ENCODE data around the gene MFAP2.
A peak's percentile ranks its signal among the peaks of the same experiment; 100 is the strongest.
"Not testable (repeated sequence)": the region's sequence is repeated elsewhere in the genome, so short reads cannot be mapped to it uniquely, and the experiment has no call there.

The MFAP2 gene

DNA sequence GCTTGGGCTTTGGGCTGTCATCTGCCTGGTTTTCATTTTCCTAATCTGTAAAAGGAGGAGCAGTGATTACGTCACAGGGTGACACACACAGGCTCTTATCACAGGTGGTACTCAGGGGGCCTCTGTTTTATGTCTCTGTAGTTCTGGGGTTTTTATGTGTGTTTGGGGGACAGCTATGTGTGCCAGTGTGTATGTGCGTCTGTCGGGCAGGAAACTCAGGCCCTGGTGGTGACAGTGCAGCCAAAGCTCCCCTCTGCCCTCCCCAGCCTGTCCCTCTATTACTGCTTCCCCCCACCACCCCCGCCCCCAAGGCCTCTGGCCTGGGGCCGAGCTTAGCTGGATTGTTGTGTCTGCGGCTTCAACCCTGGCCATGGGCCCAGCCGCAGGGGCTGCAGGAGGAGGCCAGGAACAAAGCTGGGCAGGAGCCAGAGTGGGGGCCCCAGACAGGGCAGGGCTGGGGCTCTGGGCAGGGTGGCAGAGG is 13.3 kb downstream of the MFAP2 start:
- Mint-ChIP-seq H3K4me1 (ENCODE audit: low read depth) (no peaks in the 10 kb centered on the region), H3K27ac (no peak overlapping the region), H3K36me3 (peaks cover 3% of the 10 kb centered on the region)

DNA sequence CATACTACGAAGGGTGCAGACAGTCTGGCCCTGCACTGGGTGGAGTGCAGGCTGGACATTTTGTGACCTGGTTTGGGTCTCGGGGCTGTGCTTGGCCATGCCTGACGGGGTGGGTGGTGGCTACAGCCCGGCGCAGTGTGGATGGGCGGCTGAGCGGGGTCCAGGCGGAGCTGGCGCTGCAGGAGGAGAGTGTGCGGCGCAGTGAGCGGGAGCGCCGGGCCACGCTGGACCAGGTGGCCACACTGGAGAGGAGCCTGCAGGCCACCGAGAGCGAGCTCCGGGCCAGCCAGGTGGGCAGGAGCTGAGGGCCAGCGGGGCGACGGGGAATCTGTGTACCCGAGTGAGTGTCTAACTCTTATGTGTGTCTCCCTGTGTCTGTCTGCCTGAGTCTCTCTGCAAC is 14.1 kb downstream of the MFAP2 start:
- no peak overlapping the region for H3K4me3 Mint-ChIP-seq
- peaks cover 3% of the 10 kb centered on the region for H3K4me1 Mint-ChIP-seq (ENCODE audit: low read depth)
- H3K27me3 Mint-ChIP-seq, result no peaks in the 10 kb centered on the region
- no peak overlapping the region for H3K27ac Mint-ChIP-seq
- H3K36me3 Mint-ChIP-seq, result peaks cover 3% of the 10 kb centered on the region
- H3K9me3 Mint-ChIP-seq (ENCODE audit: low read depth), result no peaks in the 10 kb centered on the region

More for the DNA sequence above, 13.3 kb downstream of the MFAP2 start:
- no peaks in the 10 kb centered on the region for H3K27me3 Mint-ChIP-seq
- no peak overlapping the region for H3K4me3 Mint-ChIP-seq
- no peaks in the 10 kb centered on the region for H3K9me3 Mint-ChIP-seq (ENCODE audit: low read depth)

- H3K27me3 Mint-ChIP-seq, result no peaks in the 10 kb centered on the region
- peaks cover 3% of the 10 kb centered on the region for H3K36me3 Mint-ChIP-seq
- peaks cover 3% of the 10 kb centered on the region for H3K4me1 Mint-ChIP-seq (ENCODE audit: low read depth)
- H3K9me3 Mint-ChIP-seq (ENCODE audit: low read depth), result no peaks in the 10 kb centered on the region
- H3K4me3 Mint-ChIP-seq, result no peak overlapping the region
- no peak overlapping the region for H3K27ac Mint-ChIP-seq
These were observed 14.8 kb downstream of the MFAP2 start for GRCh38 chr1:16965486-16966067.

- H3K27ac Mint-ChIP-seq; H3K27me3 Mint-ChIP-seq; H3K9me3 Mint-ChIP-seq (ENCODE audit: low read depth); H3K4me1 Mint-ChIP-seq (ENCODE audit: low read depth); H3K36me3 Mint-ChIP-seq; H3K4me3 Mint-ChIP-seq: not testable (repeated sequence)
These were observed 16.3 kb downstream of the MFAP2 start for GRCh38 chr1:16964169-16964568.

DNA sequence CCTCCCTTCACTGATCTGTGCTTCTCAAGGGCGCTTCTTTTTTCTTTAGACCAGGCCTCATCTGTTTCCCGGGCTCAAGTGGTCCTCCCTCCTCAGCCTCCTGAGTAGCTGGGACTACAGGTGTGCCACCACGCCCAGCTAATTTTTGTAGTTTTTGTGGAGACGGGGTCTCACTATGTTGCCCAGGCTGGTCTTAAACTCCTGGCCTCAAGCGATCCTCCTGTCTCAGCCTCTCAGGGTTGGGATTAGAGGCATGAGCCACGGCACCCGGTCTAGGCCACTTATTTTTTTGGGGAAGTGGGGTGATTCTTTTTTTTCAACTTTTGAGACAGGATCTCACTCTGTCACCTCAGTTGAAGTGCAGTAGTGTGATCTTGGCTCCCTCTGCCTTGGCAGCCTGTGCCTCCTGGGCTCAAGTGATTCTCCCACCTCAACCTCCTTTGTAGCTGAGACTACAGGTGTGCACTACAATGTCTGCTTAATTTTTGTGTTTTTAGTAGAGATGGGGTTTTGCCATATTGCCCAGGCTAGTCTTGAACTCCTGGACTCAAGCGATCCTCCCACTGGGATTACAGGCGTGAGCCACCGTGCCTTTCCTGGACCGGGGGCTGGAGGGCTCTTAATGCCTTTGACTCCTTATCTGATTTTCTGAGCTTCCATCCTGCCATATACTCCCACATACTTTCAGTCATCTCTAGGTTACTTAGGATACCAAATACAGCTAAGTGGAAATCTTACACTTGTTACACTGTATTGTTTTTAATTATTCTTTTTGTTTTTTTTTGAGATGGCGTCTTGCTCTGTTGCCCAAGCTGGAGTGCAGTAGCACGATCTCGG is 18.9 kb downstream of the MFAP2 start:
- Mint-ChIP-seq H3K36me3 (peaks cover 3% of the 10 kb centered on the region), H3K4me3 (peak overlapping the region; percentile 62), H3K27me3 (no peaks in the 10 kb centered on the region), H3K4me1 (ENCODE audit: low read depth) (peaks cover 7% of the 10 kb centered on the region), H3K9me3 (ENCODE audit: low read depth) (no peaks in the 10 kb centered on the region), H3K27ac (no peak overlapping the region)

- H3K9me3 Mint-ChIP-seq (ENCODE audit: low read depth), result no peaks in the 10 kb centered on the region
- H3K27ac Mint-ChIP-seq, result peak overlapping the region; percentile 54
- no peaks in the 10 kb centered on the region for H3K27me3 Mint-ChIP-seq
- peaks cover 3% of the 10 kb centered on the region for H3K36me3 Mint-ChIP-seq
- H3K4me1 Mint-ChIP-seq (ENCODE audit: low read depth), result peaks cover 7% of the 10 kb centered on the region
- peak overlapping the region; percentile 71 for H3K4me3 Mint-ChIP-seq
These were observed 19.7 kb downstream of the MFAP2 start for GRCh38 chr1:16960560-16961296.

GRCh38 chr1:16958475-16958874 is 21.9 kb downstream of the MFAP2 start:
- peaks cover 7% of the 10 kb centered on the region for H3K4me1 Mint-ChIP-seq (ENCODE audit: low read depth)

DNA sequence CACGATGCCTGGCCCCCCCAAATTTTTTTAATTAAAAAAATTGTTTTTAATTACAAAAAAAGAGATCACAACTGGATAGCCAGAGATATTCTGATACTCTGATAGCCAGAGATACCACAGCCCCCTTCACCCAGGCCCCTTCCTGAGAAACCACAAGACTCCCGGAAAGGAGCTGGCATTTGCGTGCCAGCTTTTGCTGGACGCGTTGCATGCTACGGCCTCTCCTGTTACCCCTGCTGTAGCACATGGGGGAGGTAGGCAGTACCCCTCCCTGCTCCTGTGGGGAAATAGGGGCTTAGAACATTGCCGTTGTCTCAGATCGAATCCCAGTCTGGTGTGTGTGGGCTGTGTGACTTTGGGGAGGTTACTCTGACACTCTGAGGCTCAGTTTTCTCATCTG is 22.7 kb downstream of the MFAP2 start:
- H3K27me3 Mint-ChIP-seq, result no peaks in the 10 kb centered on the region
- H3K36me3 Mint-ChIP-seq, result no peaks in the 10 kb centered on the region
- H3K4me1 Mint-ChIP-seq (ENCODE audit: low read depth), result peaks cover 7% of the 10 kb centered on the region
- no peak overlapping the region for H3K4me3 Mint-ChIP-seq
- H3K9me3 Mint-ChIP-seq (ENCODE audit: low read depth), result no peaks in the 10 kb centered on the region
- no peak overlapping the region for H3K27ac Mint-ChIP-seq

More at GRCh38 chr1:16958475-16958874, 21.9 kb downstream of the MFAP2 start:
- Mint-ChIP-seq H3K36me3 (no peaks in the 10 kb centered on the region), H3K4me3 (no peak overlapping the region), H3K9me3 (ENCODE audit: low read depth) (no peaks in the 10 kb centered on the region), H3K27me3 (no peaks in the 10 kb centered on the region), H3K27ac (no peak overlapping the region)

DNA sequence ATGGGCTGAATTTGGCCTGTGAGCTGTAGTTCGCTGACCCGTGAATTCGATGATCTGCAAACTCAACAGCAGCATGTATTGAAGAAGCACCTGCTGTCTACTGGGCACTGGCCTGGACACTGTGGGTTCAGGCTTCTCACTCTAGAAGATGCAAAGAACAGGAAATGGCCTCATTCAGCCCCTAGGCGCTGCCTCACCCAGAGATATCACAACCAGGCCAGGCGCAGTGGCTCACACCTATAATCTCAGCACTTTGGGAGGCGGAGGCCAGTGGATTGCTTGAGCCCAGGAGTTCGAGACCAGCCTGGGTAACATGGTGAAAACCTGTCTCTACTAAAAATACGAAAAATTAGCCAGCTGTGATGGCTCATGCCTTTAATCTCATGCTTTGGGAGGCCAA is 23.6 kb downstream of the MFAP2 start:
- H3K36me3 Mint-ChIP-seq, result no peaks in the 10 kb centered on the region
- no peaks in the 10 kb centered on the region for H3K9me3 Mint-ChIP-seq (ENCODE audit: low read depth)
- H3K27ac Mint-ChIP-seq, result no peak overlapping the region
- H3K4me1 Mint-ChIP-seq (ENCODE audit: low read depth), result peaks cover 6% of the 10 kb centered on the region
- no peak overlapping the region for H3K4me3 Mint-ChIP-seq
- no peaks in the 10 kb centered on the region for H3K27me3 Mint-ChIP-seq

- Mint-ChIP-seq H3K9me3 (ENCODE audit: low read depth) (no peaks in the 10 kb centered on the region), H3K27me3 (no peaks in the 10 kb centered on the region), H3K4me1 (ENCODE audit: low read depth) (no peaks in the 10 kb centered on the region), H3K36me3 (no peaks in the 10 kb centered on the region), H3K4me3 (no peak overlapping the region), H3K27ac (no peak overlapping the region)
These were observed 25.2 kb downstream of the MFAP2 start for GRCh38 chr1:16955186-16955585.

DNA sequence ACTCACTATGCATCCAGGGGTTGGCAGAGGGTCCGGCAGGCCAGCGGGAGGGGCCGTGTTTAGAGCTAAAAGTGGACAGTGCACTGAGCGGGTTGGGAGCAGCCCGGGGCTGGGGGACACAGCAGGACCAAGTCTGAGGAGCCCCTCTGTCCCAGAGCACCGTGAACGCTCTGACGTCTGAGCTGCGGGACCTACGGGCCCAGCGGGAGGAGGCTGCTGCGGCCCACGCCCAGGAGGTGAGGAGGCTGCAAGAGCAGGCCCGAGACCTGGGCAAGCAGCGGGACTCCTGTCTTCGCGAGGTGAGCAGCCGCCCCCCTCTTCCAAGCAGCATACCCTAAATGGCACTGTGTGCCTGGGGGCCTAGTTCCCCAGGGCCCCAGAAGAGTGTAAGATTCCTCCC is 25.8 kb downstream of the MFAP2 start:
- Mint-ChIP-seq H3K27me3 (no peaks in the 10 kb centered on the region), H3K36me3 (no peaks in the 10 kb centered on the region), H3K4me3 (no peak overlapping the region), H3K27ac (no peak overlapping the region), H3K9me3 (ENCODE audit: low read depth) (no peaks in the 10 kb centered on the region), H3K4me1 (ENCODE audit: low read depth) (no peaks in the 10 kb centered on the region)

DNA sequence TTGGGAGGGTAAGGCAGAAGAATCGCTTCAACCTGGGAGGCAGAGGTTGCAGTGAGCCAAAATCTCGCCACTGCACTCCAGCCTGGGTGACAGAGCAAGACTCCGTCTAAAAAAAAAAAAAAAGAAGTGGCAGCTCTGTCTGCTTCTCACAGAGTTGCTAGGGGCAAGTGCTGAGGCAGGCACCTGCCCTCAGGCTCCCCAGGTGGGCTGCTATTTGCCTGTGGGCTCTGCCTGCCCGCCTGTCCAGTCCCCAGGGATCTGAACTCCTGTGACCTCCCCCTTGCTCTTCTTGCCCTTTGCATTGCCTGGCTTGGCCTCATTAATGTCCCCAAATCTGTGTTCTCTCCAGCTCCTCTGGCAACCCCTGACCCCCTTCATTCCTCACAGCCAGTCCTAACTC is 28.0 kb downstream of the MFAP2 start:
- not testable (repeated sequence) for H3K27me3 Mint-ChIP-seq; H3K4me1 Mint-ChIP-seq (ENCODE audit: low read depth); H3K9me3 Mint-ChIP-seq (ENCODE audit: low read depth); H3K27ac Mint-ChIP-seq; H3K36me3 Mint-ChIP-seq; H3K4me3 Mint-ChIP-seq

GRCh38 chr1:16949026-16949425 is 31.4 kb downstream of the MFAP2 start:
- H3K4me1 Mint-ChIP-seq (ENCODE audit: low read depth); H3K27ac Mint-ChIP-seq; H3K36me3 Mint-ChIP-seq; H3K9me3 Mint-ChIP-seq (ENCODE audit: low read depth); H3K4me3 Mint-ChIP-seq; H3K27me3 Mint-ChIP-seq: not testable (repeated sequence)

DNA sequence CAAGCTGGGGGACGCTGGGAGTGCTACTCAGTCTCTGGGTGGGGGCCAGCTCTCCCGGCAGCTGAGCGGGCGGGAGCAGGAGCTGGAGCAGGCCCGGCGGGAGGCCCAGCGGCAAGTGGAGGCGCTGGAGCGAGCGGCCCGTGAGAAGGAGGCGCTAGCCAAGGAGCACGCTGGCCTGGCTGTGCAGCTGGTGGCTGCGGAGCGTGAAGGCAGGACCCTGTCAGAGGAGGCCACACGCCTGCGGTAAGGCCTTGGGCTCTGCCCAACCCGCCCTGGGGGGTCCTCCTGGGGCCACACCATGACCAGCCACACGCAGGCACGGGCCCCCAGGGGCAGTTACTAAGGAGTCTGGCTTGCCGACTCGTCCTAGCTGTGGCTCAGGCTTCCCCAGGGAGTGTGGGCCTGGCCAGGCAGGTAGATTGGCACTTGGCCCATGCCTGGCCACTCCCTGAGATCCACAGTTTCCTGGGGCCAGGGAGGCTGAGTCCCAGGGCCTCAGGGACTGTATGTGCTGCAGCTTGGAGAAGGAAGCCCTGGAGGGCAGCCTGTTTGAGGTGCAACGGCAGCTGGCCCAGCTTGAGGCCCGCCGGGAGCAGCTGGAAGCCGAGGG is 32.0 kb downstream of the MFAP2 start:
- not testable (repeated sequence) for H3K27me3 Mint-ChIP-seq; H3K9me3 Mint-ChIP-seq (ENCODE audit: low read depth); H3K36me3 Mint-ChIP-seq; H3K4me1 Mint-ChIP-seq (ENCODE audit: low read depth); H3K27ac Mint-ChIP-seq; H3K4me3 Mint-ChIP-seq

- Mint-ChIP-seq H3K27me3 (no peaks in the 10 kb centered on the region), H3K27ac (no peak overlapping the region), H3K4me3 (no peak overlapping the region), H3K36me3 (no peaks in the 10 kb centered on the region), H3K9me3 (ENCODE audit: low read depth) (no peaks in the 10 kb centered on the region), H3K4me1 (ENCODE audit: low read depth) (no peaks in the 10 kb centered on the region)
These were observed 33.8 kb downstream of the MFAP2 start for GRCh38 chr1:16946646-16947045.
